CD1c-positive myeloid dendritic cell (primary cell): ENCODE measurements around the gene HSD17B13.

Source experiments
- DNase-seq: peaks from one replicate; pipeline ENCODE4 v3.0.0-alpha.2; 2016; ENCODE audit errors: extremely low spot score

The HSD17B13 gene

GRCh38 chr4:87266986-87267385 lies 55.7 kb downstream of the HSD17B13 start:
- no peak for DNase-seq

DNA sequence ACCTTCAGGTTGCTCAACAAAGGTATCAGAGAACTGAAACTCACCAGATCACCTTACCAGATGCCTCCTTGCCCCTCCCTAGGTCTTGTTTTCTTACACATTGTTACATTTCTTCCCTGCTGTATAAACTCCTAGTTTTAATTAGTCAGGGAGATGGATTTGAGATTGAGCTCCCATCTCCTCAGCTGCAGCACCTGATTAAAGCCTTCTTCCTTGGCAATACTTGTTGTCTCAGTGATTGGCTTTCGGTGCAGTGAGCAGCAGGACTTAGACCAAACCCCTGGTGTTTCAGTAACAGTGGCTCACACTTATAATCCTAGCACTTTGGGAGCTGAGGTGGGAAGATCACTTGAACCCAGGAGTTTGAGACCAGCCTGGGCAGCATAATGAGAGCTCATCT lies 59.8 kb downstream of the HSD17B13 start:
- no peak for DNase-seq

DNA sequence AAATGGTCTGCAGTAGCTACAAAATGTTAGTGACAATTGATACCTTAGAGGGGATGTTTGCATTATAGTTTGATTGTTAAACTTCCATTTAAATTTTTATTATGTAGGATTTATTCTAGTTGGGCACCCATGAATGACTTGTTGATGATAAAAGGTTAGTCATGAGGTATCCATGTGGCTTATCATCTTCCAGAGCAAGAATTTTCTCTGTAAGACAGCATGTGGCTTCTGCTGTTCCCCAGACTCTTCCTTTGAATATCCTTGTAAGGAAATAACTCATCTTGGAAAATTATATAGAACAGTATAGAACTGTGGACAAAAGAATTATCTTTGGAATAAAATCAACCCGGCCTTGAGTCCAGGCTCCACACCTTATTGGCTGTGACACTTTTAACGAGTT lies 62.2 kb downstream of the HSD17B13 start:
- DNase-seq: no peak

- no peak for DNase-seq
These were observed 64.0 kb downstream of the HSD17B13 start for GRCh38 chr4:87258677-87259076.

- no peak for DNase-seq
These were observed 65.2 kb downstream of the HSD17B13 start for GRCh38 chr4:87257523-87257922.

DNA sequence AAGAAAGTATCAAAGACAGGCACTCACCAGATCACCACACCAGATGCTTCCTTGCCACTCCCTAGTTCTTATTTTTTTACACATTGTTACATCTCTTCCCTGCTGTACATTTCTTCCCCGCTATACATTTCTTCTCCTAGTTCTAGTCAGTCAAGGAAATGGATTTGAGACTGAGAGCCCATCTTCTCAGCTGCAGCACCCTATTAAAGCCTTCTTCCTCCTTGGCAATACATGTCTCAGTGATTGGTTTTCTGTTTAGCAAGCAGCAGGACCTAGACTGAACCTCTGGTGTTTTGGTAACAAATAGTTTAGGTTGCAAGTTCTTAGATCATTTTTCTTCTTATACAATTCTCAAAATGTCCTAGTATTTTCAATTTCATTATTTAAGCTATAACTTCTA lies 66.9 kb downstream of the HSD17B13 start:
- DNase-seq: no peak
